AG04450 (cell line): ENCODE measurements around the gene ATP5F1D. TPM values are rescaled to one million over a fixed set of nuclear protein-coding genes. Genes with fewer than 3 reads are reported as not detected.

Experiments
- CTCF ChIA-PET: fragments of 300-600, 350-600 bp; formaldehyde crosslinking; extraction: SDS; loops from one replicate; lab custom pipeline; 2022; ENCODE audit warnings: antibody characterized with exemption, inconsistent platforms; lab: Charles Lee
- POLR2A ChIA-PET: fragments of 350-600 bp; formaldehyde crosslinking; extraction: SDS; loops from one replicate; lab custom pipeline; 2021; ENCODE audit warnings: antibody characterized with exemption, inconsistent platforms; lab: Yijun Ruan, JAX
- DNase-seq: peaks from one replicate; pipeline ENCODE4 v3.0.0-alpha.2; 2011; ENCODE audit warnings: low read depth, low spot score
- H3K27ac ChIP-seq: one replicate; pipeline ENCODE4 v1.5.1; 2012; ENCODE audit warnings: low read depth, low read length, control low read depth
- H3K27me3 ChIP-seq: one replicate; pipeline ENCODE4 v1.6.0; 2012; ENCODE audit warnings: low read length; ENCODE audit not compliant: control insufficient read depth, insufficient read depth
- H3K4me3 ChIP-seq: 2 replicates; pipeline ENCODE4 v1.5.1; 2011; ENCODE audit warnings: mild to moderate bottlenecking, low read depth, low read length, control low read depth
- H3K9me3 ChIP-seq: 2 replicates; pipeline ENCODE4 v1.5.1; 2012; ENCODE audit warnings: low read length; ENCODE audit not compliant: control insufficient read depth, insufficient read depth
- CTCF ChIP-seq: IDR thresholded peaks from 2 replicates; pipeline ENCODE4 v1.5.1; 2011; ENCODE audit warnings: low read depth, low read length, control low read depth, inconsistent platforms
- polyA plus RNA-seq: library from polyadenylated mRNA; depleted of rRNA; stranded (reverse); fragments of >200 nt; gene quantifications from 2 replicates; pipeline ENCODE4 v1.2.3, GENCODE V29; 2011

Gene ATP5F1D
- polyA plus RNA-seq, 1 experiment: 36.4 TPM

GRCh38 chr19:1259206-1259875 lies 17.8 kb downstream of the ATP5F1D start:
- H3K9me3 ChIP-seq: no peaks in the 10 kb centered on the region; the same call in 1 of the 2 replicates
- DNase-seq: no peak
- CTCF ChIA-PET: interaction anchor here (1.4 kb wide), 1 partner anchor 15 kb away, joined by 3 read pairs; no protein-coding TSS in a partner anchor

GRCh38 chr19:1259876-1260748 lies 18.6 kb downstream of the ATP5F1D start:
- DNase-seq: no peak
- peak overlapping the region; percentile 77 for H3K27ac ChIP-seq
- POLR2A ChIA-PET: interaction anchor here (0.6 to 2.9 kb wide), 4 partner anchors 9 to 106 kb away, joined by 3 to 34 read pairs (median 5); partner anchors contain the start of genes CIRBP and FAM174C
- no peak for TF ChIP-seq CTCF
- peak overlapping the region; percentile 36; the same call in 1 of the 2 replicates for H3K4me3 ChIP-seq
- no peaks in the 10 kb centered on the region for H3K27me3 ChIP-seq
- H3K9me3 ChIP-seq: no peaks in the 10 kb centered on the region; the same call in 1 of the 2 replicates
- CTCF ChIA-PET: no interaction called here

More at GRCh38 chr19:1259206-1259875, 17.8 kb downstream of the ATP5F1D start:
- no peak overlapping the region for H3K4me3 ChIP-seq
- POLR2A ChIA-PET: interaction anchor here (0.6 to 2.9 kb wide), 4 partner anchors 10 to 105 kb away, joined by 3 to 34 read pairs (median 4); partner anchors contain the start of gene CIRBP
- peak overlapping the region; percentile 77 for H3K27ac ChIP-seq
- TF ChIP-seq CTCF: no peak
- no peaks in the 10 kb centered on the region for H3K27me3 ChIP-seq

GRCh38 chr19:1260749-1261537 lies 19.4 kb downstream of the ATP5F1D start:
- ChIA-PET POLR2A (interaction anchor here (1.2 to 2.9 kb wide), 4 partner anchors 8 to 20 kb away, joined by 3 to 34 read pairs (median 6); partner anchors contain the start of genes ATP5F1D, CIRBP and FAM174C), CTCF (no interaction called here)
- Histone ChIP-seq H3K27ac (peak overlapping the region; percentile 77), H3K4me3 (peak overlapping the region; percentile 66), H3K9me3 (no peaks in the 10 kb centered on the region; the same call in 1 of the 2 replicates), H3K27me3 (no peaks in the 10 kb centered on the region)
- no peak for TF ChIP-seq CTCF
- peak; percentile 93 for DNase-seq

- no peaks in the 10 kb centered on the region; the same call in 1 of the 2 replicates for H3K9me3 ChIP-seq
- H3K27me3 ChIP-seq: no peaks in the 10 kb centered on the region
- peak overlapping the region; percentile 70 for H3K27ac ChIP-seq
- TF ChIP-seq CTCF: peak; percentile 18; the same call in 1 of the 2 replicates
- H3K4me3 ChIP-seq: peak overlapping the region; percentile 66
- POLR2A ChIA-PET: interaction anchor here (0.6 to 2.9 kb wide), 5 partner anchors 8 to 20 kb away, joined by 3 to 34 read pairs (median 5); partner anchors contain the start of genes ATP5F1D, CIRBP and FAM174C
- CTCF ChIA-PET: no interaction called here
- no peak for DNase-seq
Observed at GRCh38 chr19:1261538-1261797, 19.9 kb downstream of the ATP5F1D start.
